ENCODE results near the gene SMAD5. TPM values are rescaled to one million over a fixed set of nuclear protein-coding genes. Genes with fewer than 3 reads are reported as not detected.
A peak's percentile ranks its signal among the peaks of the same experiment; 100 is the strongest.

The SMAD5 gene
- total RNA-seq, 2 donors from 2014 or later: 97.8 to 105 TPM

DNA sequence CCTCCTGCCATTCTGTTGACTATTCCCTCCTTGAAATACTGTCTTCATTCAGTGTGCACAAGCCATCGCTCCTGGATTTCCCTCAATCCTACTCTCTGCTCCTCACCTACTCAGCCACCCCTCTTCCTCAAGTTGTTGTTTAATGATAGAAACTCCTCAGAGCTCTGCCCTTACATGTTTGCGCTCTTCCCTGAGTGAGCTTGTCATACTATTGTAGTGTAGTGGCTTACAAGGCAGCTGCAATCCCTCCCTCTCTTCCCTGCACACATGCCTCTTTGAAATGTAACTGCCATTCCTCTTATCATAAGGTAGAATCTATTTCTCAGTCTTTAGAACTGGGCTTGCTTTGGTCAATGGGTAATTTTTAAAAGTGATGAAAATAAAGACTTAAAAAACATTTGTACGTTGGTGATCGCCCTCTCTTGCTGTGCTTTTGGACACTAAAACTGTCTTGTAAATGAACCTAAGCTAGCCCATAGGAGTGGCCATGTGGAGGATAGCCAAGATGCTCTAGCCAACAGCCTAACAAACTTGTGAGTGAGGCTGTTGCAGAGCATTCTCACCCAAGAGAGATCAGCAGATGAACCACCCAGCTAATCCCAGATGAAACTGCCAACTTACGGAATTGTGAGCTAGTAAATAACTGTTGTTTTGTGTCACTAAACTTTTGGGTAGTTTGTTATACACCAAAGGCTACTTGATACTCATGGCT is 18.1 kb upstream of the SMAD5 start:
- H3K9ac ChIP-seq (ENCODE audit: extremely low read depth, low read length, poor library complexity, severe bottlenecking): no peak overlapping the region
- WGBS, 2 experiments (ENCODE audit: insufficient coverage in 1 of 2, insufficient read length in 1 of 2): 96 to 97% methylated on average over 4 to 5 of the region's 5 CpGs
- Mint-ChIP-seq H3K4me3 (no peak overlapping the region), H3K9me3 (no peaks in the 10 kb centered on the region), H3K4me1 (peaks cover 26% of the 10 kb centered on the region), H3K36me3 (ENCODE audit: low read depth) (no peaks in the 10 kb centered on the region), H3K27ac (no peak overlapping the region), H3K27me3 (ENCODE audit: insufficient read depth) (peaks cover 9% of the 10 kb centered on the region)
- TF ChIP-seq CTCF (conservative IDR thresholded peaks at IDR 0.05): no peak
- H3K27ac ChIP-seq (ENCODE audit: low read depth, low read length): no peak overlapping the region
- no peak overlapping the region for H3K4me3 ChIP-seq (ENCODE audit: low read length)
- DNase-seq: no peak
- peaks cover 6% of the 10 kb centered on the region for H3K4me1 ChIP-seq (ENCODE audit: control insufficient read depth, insufficient read depth, low read length)
- peaks cover 6% of the 10 kb centered on the region for H3K27me3 ChIP-seq (ENCODE audit: control insufficient read depth, insufficient read depth, low read length, poor library complexity, severe bottlenecking)
- H3K36me3 ChIP-seq (ENCODE audit: control insufficient read depth, insufficient read depth, low read length): no peaks in the 10 kb centered on the region
- no peaks in the 10 kb centered on the region for H3K9me3 ChIP-seq (ENCODE audit: control insufficient read depth, low read length)

DNA sequence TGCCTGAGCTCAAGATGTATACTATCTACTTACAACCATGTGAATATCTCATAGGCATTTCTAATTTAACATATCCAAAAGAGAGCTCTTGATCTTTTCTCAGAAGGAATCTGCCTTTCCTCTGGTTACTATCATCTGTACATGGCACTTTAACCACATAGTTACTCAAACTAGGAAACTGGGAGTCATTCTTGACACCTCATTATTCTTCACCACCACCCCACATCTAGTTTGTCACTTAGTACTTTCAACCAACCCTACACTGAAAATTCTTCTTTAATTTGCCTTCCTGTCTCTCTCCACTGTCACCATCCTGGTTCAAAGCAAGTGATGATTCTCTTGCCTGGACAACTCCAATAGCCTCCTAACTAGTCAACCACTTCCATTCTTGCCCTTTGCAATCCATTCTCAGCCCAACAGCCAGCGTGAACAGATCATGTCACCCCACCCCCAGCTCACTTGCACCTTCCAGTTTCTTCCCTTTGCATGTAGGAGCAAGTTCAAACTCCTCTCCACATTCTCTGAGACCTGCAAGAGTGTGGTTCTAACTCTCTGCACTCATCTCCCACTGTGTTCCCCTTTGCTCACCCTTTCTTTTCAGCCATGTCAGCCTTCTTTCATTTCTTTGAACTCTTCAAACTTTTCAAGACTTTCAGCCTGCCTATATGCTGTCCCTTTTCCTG is 17.3 kb upstream of the SMAD5 start:
- H3K27me3 Mint-ChIP-seq (ENCODE audit: insufficient read depth): peaks cover 15% of the 10 kb centered on the region
- 72 to 80% methylated on average over 1 of the region's 1 CpG for WGBS, 2 experiments (ENCODE audit: insufficient coverage in 1 of 2, insufficient read length in 1 of 2)

GRCh38 chr5:136120529-136120928 is 12.1 kb upstream of the SMAD5 start:
- H3K27ac Mint-ChIP-seq: no peak overlapping the region
- no peak for DNase-seq
- WGBS, 2 experiments (ENCODE audit: insufficient coverage in 1 of 2, insufficient read length in 1 of 2): 90 to 93% methylated on average over 2 to 5 of the region's 5 CpGs

More for the DNA sequence above, 17.3 kb upstream of the SMAD5 start:
- Mint-ChIP-seq H3K27ac (no peak overlapping the region), H3K9me3 (no peaks in the 10 kb centered on the region), H3K36me3 (ENCODE audit: low read depth) (no peaks in the 10 kb centered on the region), H3K4me3 (no peak overlapping the region), H3K4me1 (peaks cover 20% of the 10 kb centered on the region)
- no peak overlapping the region for H3K27ac ChIP-seq (ENCODE audit: low read depth, low read length)
- H3K27me3 ChIP-seq (ENCODE audit: control insufficient read depth, insufficient read depth, low read length, poor library complexity, severe bottlenecking): peaks cover 6% of the 10 kb centered on the region
- DNase-seq: no peak
- H3K4me3 ChIP-seq (ENCODE audit: low read length): no peak overlapping the region
- no peak overlapping the region for H3K9ac ChIP-seq (ENCODE audit: extremely low read depth, low read length, poor library complexity, severe bottlenecking)
- no peaks in the 10 kb centered on the region for H3K9me3 ChIP-seq (ENCODE audit: control insufficient read depth, low read length)
- H3K36me3 ChIP-seq (ENCODE audit: control insufficient read depth, insufficient read depth, low read length): no peaks in the 10 kb centered on the region
- TF ChIP-seq CTCF (conservative IDR thresholded peaks at IDR 0.05): no peak
- peaks cover 4% of the 10 kb centered on the region for H3K4me1 ChIP-seq (ENCODE audit: control insufficient read depth, insufficient read depth, low read length)

More at GRCh38 chr5:136120529-136120928, 12.1 kb upstream of the SMAD5 start:
- H3K27me3 ChIP-seq (ENCODE audit: control insufficient read depth, insufficient read depth, low read length, poor library complexity, severe bottlenecking): no peaks in the 10 kb centered on the region
- peaks cover 28% of the 10 kb centered on the region for H3K27me3 Mint-ChIP-seq (ENCODE audit: insufficient read depth)
- no peaks in the 10 kb centered on the region for H3K36me3 ChIP-seq (ENCODE audit: control insufficient read depth, insufficient read depth, low read length)
- H3K9ac ChIP-seq (ENCODE audit: extremely low read depth, low read length, poor library complexity, severe bottlenecking): no peak overlapping the region
- no peak overlapping the region for H3K4me3 Mint-ChIP-seq
- no peak overlapping the region for H3K27ac ChIP-seq (ENCODE audit: low read depth, low read length)
- H3K4me1 Mint-ChIP-seq: peaks cover 15% of the 10 kb centered on the region
- peak; percentile 27 for TF ChIP-seq CTCF (conservative IDR thresholded peaks at IDR 0.05)
- no peaks in the 10 kb centered on the region for H3K36me3 Mint-ChIP-seq (ENCODE audit: low read depth)
- H3K4me1 ChIP-seq (ENCODE audit: control insufficient read depth, insufficient read depth, low read length): peaks cover 4% of the 10 kb centered on the region
- no peaks in the 10 kb centered on the region for H3K9me3 ChIP-seq (ENCODE audit: control insufficient read depth, low read length)
- no peaks in the 10 kb centered on the region for H3K9me3 Mint-ChIP-seq
- H3K4me3 ChIP-seq (ENCODE audit: low read length): no peak overlapping the region

All from endodermal cell (in vitro differentiated cells).